ENCODE measurements around the gene SPCS1.

DNA sequence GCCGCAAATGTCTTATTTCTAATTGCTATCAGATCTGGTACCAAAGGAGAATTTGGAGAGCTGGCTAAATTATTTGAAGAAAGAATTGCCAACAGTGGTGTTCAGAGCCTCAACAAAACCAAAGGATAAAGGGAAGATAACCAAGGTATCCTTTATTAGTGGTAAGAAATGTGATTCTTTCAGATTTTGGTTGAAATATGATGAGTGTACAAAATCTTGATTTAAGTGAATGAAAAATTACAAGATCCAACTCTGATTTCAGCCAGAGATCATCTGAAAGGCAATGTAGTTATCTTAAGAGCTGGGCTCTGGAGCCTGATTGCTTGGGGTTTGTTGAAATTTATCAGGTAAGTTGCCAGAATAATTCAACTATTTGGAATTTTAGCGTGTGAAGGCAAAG lies 15.3 kb upstream of the SPCS1 start:
- TF ChIP-seq POLR2AphosphoS5 (IDR thresholded peaks at IDR 0.05; ENCODE audit: low read depth, low read length) (no peak), TCF7L2 (IDR thresholded peaks at IDR 0.05; ENCODE audit: low read depth, low read length) (no peak)
- TF ChIP-seq, protein P1, sequence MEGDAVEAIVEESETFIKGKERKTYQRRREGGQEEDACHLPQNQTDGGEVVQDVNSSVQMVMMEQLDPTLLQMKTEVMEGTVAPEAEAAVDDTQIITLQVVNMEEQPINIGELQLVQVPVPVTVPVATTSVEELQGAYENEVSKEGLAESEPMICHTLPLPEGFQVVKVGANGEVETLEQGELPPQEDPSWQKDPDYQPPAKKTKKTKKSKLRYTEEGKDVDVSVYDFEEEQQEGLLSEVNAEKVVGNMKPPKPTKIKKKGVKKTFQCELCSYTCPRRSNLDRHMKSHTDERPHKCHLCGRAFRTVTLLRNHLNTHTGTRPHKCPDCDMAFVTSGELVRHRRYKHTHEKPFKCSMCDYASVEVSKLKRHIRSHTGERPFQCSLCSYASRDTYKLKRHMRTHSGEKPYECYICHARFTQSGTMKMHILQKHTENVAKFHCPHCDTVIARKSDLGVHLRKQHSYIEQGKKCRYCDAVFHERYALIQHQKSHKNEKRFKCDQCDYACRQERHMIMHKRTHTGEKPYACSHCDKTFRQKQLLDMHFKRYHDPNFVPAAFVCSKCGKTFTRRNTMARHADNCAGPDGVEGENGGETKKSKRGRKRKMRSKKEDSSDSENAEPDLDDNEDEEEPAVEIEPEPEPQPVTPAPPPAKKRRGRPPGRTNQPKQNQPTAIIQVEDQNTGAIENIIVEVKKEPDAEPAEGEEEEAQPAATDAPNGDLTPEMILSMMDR (IDR thresholded peaks at IDR 0.05) = no peak
